NCI-H82 treated with DMSO at 0.1 percent for 48 hours (cell line): ENCODE results near the gene MEIS2.

Experiments
- DNase-seq: peaks from one replicate; lab custom pipeline; 2025; ENCODE audit not compliant: unreplicated experiment; lab: John Stamatoyannopoulos, UW

MEIS2 gene

GRCh38 chr15:37077623-37078351 is 22.6 kb downstream of the MEIS2 start:
- peak; percentile 73 for DNase-seq

GRCh38 chr15:37076543-37076942 is 23.8 kb downstream of the MEIS2 start:
- DNase-seq, result peak; percentile 26

GRCh38 chr15:37075777-37076176 is 24.6 kb downstream of the MEIS2 start:
- DNase-seq, result no peak

GRCh38 chr15:37072181-37072580 is 28.2 kb downstream of the MEIS2 start:
- peak; percentile 97 for DNase-seq

GRCh38 chr15:37071134-37071533 is 29.2 kb downstream of the MEIS2 start:
- no peak for DNase-seq

- DNase-seq, result no peak
Observed at GRCh38 chr15:37070686-37071085, 29.7 kb downstream of the MEIS2 start.

- no peak for DNase-seq
Observed at GRCh38 chr15:37061996-37062395, 38.4 kb downstream of the MEIS2 start.

- DNase-seq, result no peak
Observed at GRCh38 chr15:37059086-37059485, 41.3 kb downstream of the MEIS2 start.

- DNase-seq, result no peak
Observed at GRCh38 chr15:37058316-37058985, 41.9 kb downstream of the MEIS2 start.

- no peak for DNase-seq
Observed at GRCh38 chr15:37057831-37058230, 42.5 kb downstream of the MEIS2 start.

GRCh38 chr15:37057256-37057655 is 43.1 kb downstream of the MEIS2 start:
- no peak for DNase-seq

- DNase-seq, result no peak
Observed at GRCh38 chr15:37056177-37057121, 43.9 kb downstream of the MEIS2 start.

- DNase-seq, result no peak
Observed at GRCh38 chr15:37055481-37055880, 44.9 kb downstream of the MEIS2 start.

GRCh38 chr15:37054336-37054735 is 46.0 kb downstream of the MEIS2 start:
- no peak for DNase-seq

- no peak for DNase-seq
Observed at GRCh38 chr15:37053166-37053565, 47.2 kb downstream of the MEIS2 start.

- no peak for DNase-seq
Observed at GRCh38 chr15:37050345-37050744, 50.0 kb downstream of the MEIS2 start.

- DNase-seq, result no peak
Observed at GRCh38 chr15:37046876-37047614, 53.3 kb downstream of the MEIS2 start.

GRCh38 chr15:37045859-37046740 is 54.2 kb downstream of the MEIS2 start:
- no peak for DNase-seq

GRCh38 chr15:37044915-37045648 is 55.3 kb downstream of the MEIS2 start:
- no peak for DNase-seq
